ENCODE measurements around the gene HEXB.

HEXB gene

DNA sequence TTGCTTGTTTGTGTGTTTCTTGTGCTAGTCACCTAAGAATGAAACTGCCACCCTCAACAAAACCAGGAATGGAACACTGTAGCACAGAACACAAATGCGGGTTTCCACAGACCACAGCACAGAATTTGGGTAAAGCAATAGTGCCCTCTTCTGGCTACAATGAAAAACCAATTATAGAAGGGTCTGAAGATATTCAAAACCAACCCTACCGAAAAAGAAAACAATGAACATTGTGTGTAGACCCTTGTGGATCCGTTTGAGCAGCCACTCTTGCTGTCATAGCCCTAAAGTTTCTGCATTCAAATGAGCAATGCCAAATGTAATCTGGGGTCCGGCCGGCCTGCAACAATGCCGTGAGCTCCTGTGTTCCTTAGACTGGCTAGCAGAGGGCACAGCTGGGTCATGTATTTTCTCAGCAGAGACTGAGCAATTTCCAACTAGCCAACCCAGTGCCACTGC, 36.2 kb upstream of the HEXB start:
- TF ChIP-seq, protein P1, sequence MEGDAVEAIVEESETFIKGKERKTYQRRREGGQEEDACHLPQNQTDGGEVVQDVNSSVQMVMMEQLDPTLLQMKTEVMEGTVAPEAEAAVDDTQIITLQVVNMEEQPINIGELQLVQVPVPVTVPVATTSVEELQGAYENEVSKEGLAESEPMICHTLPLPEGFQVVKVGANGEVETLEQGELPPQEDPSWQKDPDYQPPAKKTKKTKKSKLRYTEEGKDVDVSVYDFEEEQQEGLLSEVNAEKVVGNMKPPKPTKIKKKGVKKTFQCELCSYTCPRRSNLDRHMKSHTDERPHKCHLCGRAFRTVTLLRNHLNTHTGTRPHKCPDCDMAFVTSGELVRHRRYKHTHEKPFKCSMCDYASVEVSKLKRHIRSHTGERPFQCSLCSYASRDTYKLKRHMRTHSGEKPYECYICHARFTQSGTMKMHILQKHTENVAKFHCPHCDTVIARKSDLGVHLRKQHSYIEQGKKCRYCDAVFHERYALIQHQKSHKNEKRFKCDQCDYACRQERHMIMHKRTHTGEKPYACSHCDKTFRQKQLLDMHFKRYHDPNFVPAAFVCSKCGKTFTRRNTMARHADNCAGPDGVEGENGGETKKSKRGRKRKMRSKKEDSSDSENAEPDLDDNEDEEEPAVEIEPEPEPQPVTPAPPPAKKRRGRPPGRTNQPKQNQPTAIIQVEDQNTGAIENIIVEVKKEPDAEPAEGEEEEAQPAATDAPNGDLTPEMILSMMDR (IDR thresholded peaks at IDR 0.05; ENCODE audit: low read depth, low read length), result peak; percentile 65
- H3K4me3 ChIP-seq (replicated peaks in 1 of 2; ENCODE audit: low read depth in 2 of 2, low read length in 2 of 2), result no peak overlapping the region
- peak; percentile 77 to 80 for DNase-seq (ENCODE audit: low read depth in 2 of 2)

DNA sequence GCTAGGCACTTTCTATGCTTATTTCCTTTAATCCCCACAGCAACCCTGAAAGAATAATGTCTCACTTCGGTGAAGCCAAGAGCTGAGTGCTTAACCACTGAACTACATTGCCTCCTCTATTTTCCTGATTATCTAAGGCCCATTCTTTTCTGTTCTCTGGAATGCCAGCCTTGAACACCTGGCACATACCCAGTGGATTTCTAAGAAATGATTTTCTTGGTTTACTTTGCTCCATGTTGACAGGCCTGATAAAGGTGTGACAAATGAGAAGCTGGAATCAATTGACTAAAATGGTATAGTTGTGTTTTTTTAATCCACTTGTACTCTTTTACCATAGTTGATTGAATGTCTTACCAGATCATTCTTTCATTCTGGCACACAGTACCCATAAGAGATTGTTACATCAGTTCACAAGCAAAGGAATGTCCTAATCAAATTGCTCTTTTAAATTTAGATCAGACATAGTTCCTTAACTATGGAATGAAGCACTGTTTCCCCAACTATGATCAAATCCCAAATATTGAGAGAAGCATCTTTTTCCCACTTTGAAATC, 35.5 kb upstream of the HEXB start:
- DNase-seq (ENCODE audit: low read depth in 2 of 2), result no peak

DNA sequence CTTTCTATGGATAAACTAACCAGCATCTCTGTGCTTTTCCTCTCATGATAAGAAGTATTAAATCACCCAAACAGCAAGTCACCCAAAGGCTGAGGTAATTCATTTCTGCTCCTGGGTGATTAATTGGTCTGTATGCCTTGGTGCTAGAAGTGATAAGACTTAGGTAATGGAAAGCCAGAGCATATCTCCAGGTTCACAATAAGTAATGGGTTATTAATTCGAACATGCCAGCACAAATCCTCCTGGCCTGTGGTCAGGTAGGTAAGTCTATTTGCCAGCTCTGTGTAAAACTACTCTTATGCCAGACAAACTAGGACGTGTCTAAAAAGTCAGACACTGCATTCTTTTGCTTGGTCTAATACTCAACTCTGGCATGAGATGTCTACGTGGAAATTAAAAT, 33.3 kb upstream of the HEXB start:
- DNase-seq (ENCODE audit: low read depth in 2 of 2), result no peak
- TF ChIP-seq, protein P1 (IDR thresholded peaks at IDR 0.05; ENCODE audit: low read depth, low read length), result no peak
- H3K4me3 ChIP-seq (replicated peaks in 1 of 2; ENCODE audit: low read depth in 2 of 2, low read length in 2 of 2), result no peak overlapping the region

More for the DNA sequence above, 35.5 kb upstream of the HEXB start:
- no peak overlapping the region for H3K4me3 ChIP-seq (replicated peaks in 1 of 2; ENCODE audit: low read depth in 2 of 2, low read length in 2 of 2)
- TF ChIP-seq, protein P1 (IDR thresholded peaks at IDR 0.05; ENCODE audit: low read depth, low read length), result no peak

DNA sequence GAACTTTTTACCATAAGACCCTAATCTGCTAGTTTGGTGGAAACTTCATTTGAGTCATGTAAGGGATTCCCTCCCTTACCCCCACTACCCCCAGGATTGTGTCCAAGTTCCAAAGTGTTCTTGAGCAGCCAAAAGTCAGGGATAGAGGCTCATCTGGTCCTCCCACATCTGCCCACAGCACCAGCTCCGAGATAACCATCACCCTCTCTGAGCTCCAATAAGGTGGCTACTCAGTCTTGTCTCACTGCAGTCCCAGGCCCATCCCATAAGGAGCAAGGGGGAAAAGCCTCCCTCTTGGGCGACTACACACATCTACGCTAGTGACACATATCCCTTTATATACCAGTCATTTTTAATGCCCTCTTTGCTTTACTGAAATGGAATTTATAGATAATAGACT, 32.5 kb upstream of the HEXB start:
- DNase-seq (ENCODE audit: low read depth in 2 of 2), result no peak
- TF ChIP-seq, protein P1 (IDR thresholded peaks at IDR 0.05; ENCODE audit: low read depth, low read length), result no peak

DNA sequence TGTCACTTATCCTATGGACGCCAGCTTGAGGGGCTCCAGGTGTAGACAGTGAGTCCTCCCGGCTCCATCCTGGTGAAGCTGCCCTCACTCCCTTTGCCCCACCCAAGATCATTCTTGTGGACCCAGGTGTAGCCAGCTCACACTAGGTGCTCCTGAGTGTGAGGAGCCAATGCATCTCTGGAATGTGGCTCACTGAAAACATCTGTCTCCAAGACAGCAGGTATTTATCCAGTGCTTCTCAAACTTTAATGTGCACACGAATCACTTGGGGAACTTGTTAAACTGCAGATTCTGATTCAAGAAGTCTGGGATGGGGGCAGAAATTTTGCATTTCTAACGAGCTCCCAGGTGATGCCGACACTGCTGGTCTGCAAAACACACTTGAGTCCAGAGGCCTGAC, 31.0 kb upstream of the HEXB start:
- no peak overlapping the region for H3K4me3 ChIP-seq (replicated peaks in 1 of 2; ENCODE audit: low read depth in 2 of 2, low read length in 2 of 2)
- TF ChIP-seq, protein P1 (IDR thresholded peaks at IDR 0.05; ENCODE audit: low read depth, low read length), result no peak
- DNase-seq (ENCODE audit: low read depth in 2 of 2), result no peak

More for the DNA sequence above, 32.5 kb upstream of the HEXB start:
- H3K4me3 ChIP-seq (replicated peaks in 1 of 2; ENCODE audit: low read depth in 2 of 2, low read length in 2 of 2), result no peak overlapping the region

DNA sequence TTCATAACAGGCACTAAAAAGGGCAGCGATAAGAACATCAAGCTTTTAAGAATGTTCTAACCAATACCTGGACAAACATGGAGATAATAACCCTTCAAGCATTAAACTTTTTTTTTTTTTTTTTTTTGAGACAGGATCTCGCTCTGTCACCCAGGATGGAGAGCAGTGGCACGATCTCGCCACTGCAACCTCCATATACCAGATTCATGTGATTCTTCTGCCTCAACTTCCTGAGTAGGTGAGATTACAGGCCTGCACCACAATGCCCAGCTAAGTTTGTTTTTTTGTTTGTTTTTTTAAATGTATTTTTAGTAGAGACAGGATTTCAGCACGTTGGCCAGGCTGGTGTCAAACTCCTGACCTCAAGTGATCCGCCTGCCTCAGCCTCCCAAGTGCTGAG, 29.8 kb upstream of the HEXB start:
- no peak overlapping the region for H3K4me3 ChIP-seq (replicated peaks in 1 of 2; ENCODE audit: low read depth in 2 of 2, low read length in 2 of 2)
- no peak for DNase-seq (ENCODE audit: low read depth in 2 of 2)
- TF ChIP-seq, protein P1 (IDR thresholded peaks at IDR 0.05; ENCODE audit: low read depth, low read length), result no peak

DNA sequence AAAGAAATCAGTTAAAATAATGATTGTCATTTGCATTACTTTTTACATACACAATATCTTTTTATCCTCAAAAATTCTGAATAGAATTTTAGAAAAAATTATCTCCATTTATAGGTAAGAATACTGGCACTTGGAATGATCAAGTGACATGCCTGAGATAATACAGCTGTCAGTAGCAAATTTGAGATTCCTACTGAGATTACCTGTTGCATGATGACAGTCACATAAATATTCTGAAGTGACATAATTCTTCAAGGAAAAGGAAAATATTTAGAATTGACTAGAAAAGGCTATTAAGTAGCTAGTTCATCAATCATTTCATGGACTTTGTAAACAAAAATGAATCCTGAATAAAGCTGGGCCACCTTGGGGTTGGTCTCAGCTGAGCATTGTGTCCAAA, 29.3 kb upstream of the HEXB start:
- no peak for DNase-seq (ENCODE audit: low read depth in 2 of 2)
- TF ChIP-seq, protein P1 (IDR thresholded peaks at IDR 0.05; ENCODE audit: low read depth, low read length), result no peak
- H3K4me3 ChIP-seq (replicated peaks in 1 of 2; ENCODE audit: low read depth in 2 of 2, low read length in 2 of 2), result no peak overlapping the region
